ENCODE measurements around the gene C2CD2L. TPM values are rescaled to one million over a fixed set of nuclear protein-coding genes. Genes with fewer than 3 reads are reported as not detected.
"Not testable (repeated sequence)": the region's sequence is repeated elsewhere in the genome, so short reads cannot be mapped to it uniquely, and the experiment has no call there.

The C2CD2L gene
- polyA plus RNA-seq, 1 of the 3 experiments (the other 2 are of a cell fraction): 8.6 TPM

DNA sequence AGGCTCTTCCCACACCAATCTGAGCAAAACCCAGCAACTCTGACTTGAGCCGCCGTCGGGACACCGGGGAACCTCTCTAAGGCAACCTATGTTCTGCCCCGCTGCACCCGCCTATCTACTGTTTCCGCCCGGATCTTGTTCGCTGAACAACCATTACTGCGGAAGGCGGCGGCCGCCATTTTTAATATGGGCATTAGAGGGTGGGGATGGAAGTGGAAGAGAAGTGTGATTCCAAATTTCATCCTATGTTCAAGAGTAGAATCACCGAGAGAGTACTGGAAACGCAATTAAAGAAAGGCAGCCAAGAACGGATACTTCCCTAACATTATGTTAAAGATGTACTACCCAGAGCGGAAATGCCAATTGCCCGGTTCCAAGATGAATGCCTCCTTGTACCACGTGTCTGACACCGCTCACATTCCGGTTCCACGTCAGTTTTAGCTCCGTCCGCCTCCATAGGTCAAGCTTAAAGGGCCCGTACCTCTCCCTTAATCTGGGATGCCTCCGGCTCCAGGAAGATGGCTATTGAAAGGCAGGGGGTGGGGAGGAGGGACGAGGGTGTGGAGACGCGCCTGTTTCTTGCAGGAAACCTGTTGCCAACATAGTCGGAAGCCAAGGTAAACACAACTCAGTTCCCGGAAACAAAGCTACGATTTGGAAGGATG, 5.3 kb upstream of the C2CD2L start, which contains the start of gene DPAGT1 (continued):
- TF ChIP-seq, protein P1, sequence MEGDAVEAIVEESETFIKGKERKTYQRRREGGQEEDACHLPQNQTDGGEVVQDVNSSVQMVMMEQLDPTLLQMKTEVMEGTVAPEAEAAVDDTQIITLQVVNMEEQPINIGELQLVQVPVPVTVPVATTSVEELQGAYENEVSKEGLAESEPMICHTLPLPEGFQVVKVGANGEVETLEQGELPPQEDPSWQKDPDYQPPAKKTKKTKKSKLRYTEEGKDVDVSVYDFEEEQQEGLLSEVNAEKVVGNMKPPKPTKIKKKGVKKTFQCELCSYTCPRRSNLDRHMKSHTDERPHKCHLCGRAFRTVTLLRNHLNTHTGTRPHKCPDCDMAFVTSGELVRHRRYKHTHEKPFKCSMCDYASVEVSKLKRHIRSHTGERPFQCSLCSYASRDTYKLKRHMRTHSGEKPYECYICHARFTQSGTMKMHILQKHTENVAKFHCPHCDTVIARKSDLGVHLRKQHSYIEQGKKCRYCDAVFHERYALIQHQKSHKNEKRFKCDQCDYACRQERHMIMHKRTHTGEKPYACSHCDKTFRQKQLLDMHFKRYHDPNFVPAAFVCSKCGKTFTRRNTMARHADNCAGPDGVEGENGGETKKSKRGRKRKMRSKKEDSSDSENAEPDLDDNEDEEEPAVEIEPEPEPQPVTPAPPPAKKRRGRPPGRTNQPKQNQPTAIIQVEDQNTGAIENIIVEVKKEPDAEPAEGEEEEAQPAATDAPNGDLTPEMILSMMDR (IDR thresholded peaks at IDR 0.05): no peak
- TF ChIP-seq YY1 (IDR thresholded peaks at IDR 0.05; ENCODE audit: low read depth): peak; percentile 99
- TF ChIP-seq GATA2 (CRISPR knock-in tag; IDR thresholded peaks at IDR 0.05): 0 out of 2 replicates have a peak, but pooled peaks have one; percentile 21
- TF ChIP-seq SMC3 (IDR thresholded peaks at IDR 0.05; ENCODE audit: low read depth, low read length): no peak
- no peak for TF ChIP-seq NRF1 (IDR thresholded peaks at IDR 0.05; ENCODE audit: low read depth, low read length)
- TF ChIP-seq, protein P2, sequence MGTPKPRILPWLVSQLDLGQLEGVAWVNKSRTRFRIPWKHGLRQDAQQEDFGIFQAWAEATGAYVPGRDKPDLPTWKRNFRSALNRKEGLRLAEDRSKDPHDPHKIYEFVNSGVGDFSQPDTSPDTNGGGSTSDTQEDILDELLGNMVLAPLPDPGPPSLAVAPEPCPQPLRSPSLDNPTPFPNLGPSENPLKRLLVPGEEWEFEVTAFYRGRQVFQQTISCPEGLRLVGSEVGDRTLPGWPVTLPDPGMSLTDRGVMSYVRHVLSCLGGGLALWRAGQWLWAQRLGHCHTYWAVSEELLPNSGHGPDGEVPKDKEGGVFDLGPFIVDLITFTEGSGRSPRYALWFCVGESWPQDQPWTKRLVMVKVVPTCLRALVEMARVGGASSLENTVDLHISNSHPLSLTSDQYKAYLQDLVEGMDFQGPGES (IDR thresholded peaks at IDR 0.05; ENCODE audit: low read depth, low read length): no peak
- TF ChIP-seq FOSL2 (IDR thresholded peaks at IDR 0.05; ENCODE audit: borderline replicate concordance, low read depth): no peak
- TF ChIP-seq GABPA (IDR thresholded peaks at IDR 0.05; ENCODE audit: low read depth): peak; percentile 87
- peak; percentile 94 for TF ChIP-seq MXI1 (IDR thresholded peaks at IDR 0.05; ENCODE audit: low read depth, low read length)
- TF ChIP-seq NFIC (IDR thresholded peaks at IDR 0.05; ENCODE audit: borderline replicate concordance): peak; percentile 11; the same call in 1 of the 2 replicates

DNA sequence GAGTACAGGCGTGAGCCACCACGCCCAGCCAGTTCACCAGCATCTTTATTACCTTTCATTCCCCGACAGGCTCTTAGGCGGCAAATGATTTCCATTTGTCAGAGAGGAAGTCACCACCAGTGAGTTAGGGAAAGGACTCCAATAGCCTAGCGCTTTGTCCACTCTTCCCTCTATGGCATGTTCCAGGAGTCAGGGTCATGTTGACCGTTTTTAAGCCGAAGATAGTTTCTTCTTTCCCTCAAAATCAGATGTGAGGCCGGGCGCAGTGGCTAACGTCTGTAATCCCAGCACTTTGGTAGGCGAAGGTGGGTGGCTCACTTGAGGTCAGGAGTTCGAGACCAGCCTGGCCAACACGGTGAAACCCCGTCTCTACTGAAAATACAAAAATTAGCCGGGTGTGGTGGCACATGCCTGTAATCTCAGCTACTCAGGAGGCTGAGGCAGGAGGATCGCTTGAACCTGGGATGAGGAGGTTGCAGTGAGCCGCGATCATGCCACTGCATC, 3.9 kb upstream of the C2CD2L start:
- Histone ChIP-seq H3F3A (replicated peaks; ENCODE audit: insufficient read depth) (peaks cover 29% of the 10 kb centered on the region), H3K9ac (peak overlapping the region; percentile 78), H3K4me2 (peak overlapping the region; percentile 98), H3K4me1 (ENCODE audit: control insufficient read depth in 1 of 2, insufficient read depth in 2 of 2, low read depth in 1 of 2, low read length in 1 of 2) (peaks cover 16 to 33% of the 10 kb centered on the region in 2 experiments), H3K27ac (ENCODE audit: low read depth in 2 of 2, low read length in 1 of 2) (peak overlapping the region; percentile 93 to 97), H3K79me2 (ENCODE audit: insufficient read depth) (peaks cover 52% of the 10 kb centered on the region), H2AFZ (ENCODE audit: low read depth) (peak overlapping the region; percentile 77), H3K4me3 (ENCODE audit: low read depth in 2 of 2, low read length in 1 of 2) (peak overlapping the region; percentile 80 to 90)
- not testable (repeated sequence) for H3K9me2 ChIP-seq; H3K9me3 ChIP-seq; H3K27me3 ChIP-seq (ENCODE audit: insufficient read depth); DNase-seq; H3K36me3 ChIP-seq (replicated peaks in 1 of 2; ENCODE audit: control insufficient read depth in 1 of 2, insufficient read depth in 2 of 2, low read length in 1 of 2); H4K20me1 ChIP-seq (ENCODE audit: insufficient read depth)
- POLR2A ChIA-PET: interaction anchor here (0.6 to 1.0 kb wide), 2 partner anchors 18 to 85 kb away, joined by 3 read pairs; partner anchors contain the start of genes HINFP, RPS25 and TRAPPC4
- CTCF ChIA-PET: interaction anchor here (1.2 to 2.0 kb wide), 10 partner anchors 9 to 271 kb away, joined by 3 to 13 read pairs (median 6); partner anchors contain the start of genes ABCG4 and CBL
- WGBS (ENCODE audit: low lambda C conversion rate): 87% methylated on average over 18 of the region's 18 CpGs

DNA sequence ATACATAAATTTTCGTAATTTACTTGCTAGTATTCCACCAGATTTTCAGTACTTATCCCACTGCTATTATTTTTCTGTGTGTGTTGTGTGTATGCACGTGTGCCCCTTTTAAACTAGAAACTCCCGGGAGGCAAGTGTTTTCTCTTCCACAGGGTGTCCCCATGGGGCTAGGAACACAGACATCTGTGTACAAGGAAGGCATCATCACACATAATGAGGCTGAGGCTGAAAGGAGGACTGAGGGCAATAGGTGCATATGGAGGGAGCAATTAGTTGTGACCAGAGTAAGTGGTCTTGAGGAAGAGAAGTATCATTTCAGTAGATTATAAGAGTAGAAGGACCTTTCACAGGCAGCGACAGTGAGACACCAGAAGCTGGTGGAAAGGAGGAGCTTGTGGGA, 3.4 kb upstream of the C2CD2L start:
- H3K4me2 ChIP-seq: peak overlapping the region; percentile 98; the same call in 1 of the 2 replicates
- no peak overlapping the region for H3K9ac ChIP-seq
- H3K27me3 ChIP-seq (ENCODE audit: insufficient read depth): no peaks in the 10 kb centered on the region
- peaks cover 0 to under 1% of the 10 kb centered on the region in 2 experiments for H3K36me3 ChIP-seq (replicated peaks in 1 of 2; ENCODE audit: control insufficient read depth in 1 of 2, insufficient read depth in 2 of 2, low read length in 1 of 2)
- H2AFZ ChIP-seq (ENCODE audit: low read depth): no peak overlapping the region
- ChIA-PET CTCF (interaction anchor here (2.0 kb wide), 1 partner anchor 18 kb away, joined by 6 read pairs; no protein-coding TSS in a partner anchor), POLR2A (no interaction called here)
- peaks cover 54% of the 10 kb centered on the region for H3K79me2 ChIP-seq (ENCODE audit: insufficient read depth)
- H3K9me3 ChIP-seq: no peaks in the 10 kb centered on the region
- no peaks in the 10 kb centered on the region for H3K9me2 ChIP-seq
- peaks cover 22 to 39% of the 10 kb centered on the region in 2 experiments for H3K4me1 ChIP-seq (ENCODE audit: control insufficient read depth in 1 of 2, insufficient read depth in 2 of 2, low read depth in 1 of 2, low read length in 1 of 2)
- DNase-seq: no peak
- peak overlapping the region in 1 of 2 experiments; percentile 93; a peak in 2 of 4 replicates for H3K27ac ChIP-seq (ENCODE audit: low read depth in 2 of 2, low read length in 1 of 2)
- H4K20me1 ChIP-seq (ENCODE audit: insufficient read depth): no peaks in the 10 kb centered on the region
- TF ChIP-seq NFIC (IDR thresholded peaks at IDR 0.05; ENCODE audit: borderline replicate concordance): no peak
- peak; percentile 37 for TF ChIP-seq RAD21 (IDR thresholded peaks at IDR 0.05; ENCODE audit: low read length)
- TF ChIP-seq SMC3 (IDR thresholded peaks at IDR 0.05; ENCODE audit: low read depth, low read length): 0 out of 2 replicates have a peak, but pooled peaks have one; percentile 13
- 83% methylated on average over 4 of the region's 4 CpGs for WGBS (ENCODE audit: low lambda C conversion rate)
- peaks cover 29% of the 10 kb centered on the region for H3F3A ChIP-seq (replicated peaks; ENCODE audit: insufficient read depth)
- no peak overlapping the region for H3K4me3 ChIP-seq (ENCODE audit: low read depth in 2 of 2, low read length in 1 of 2)

All from SK-N-SH (cell line).